ENCODE results near the gene GMPR. TPM values are rescaled to one million over a fixed set of nuclear protein-coding genes. Genes with fewer than 3 reads are reported as not detected.
A peak's percentile ranks its signal among the peaks of the same experiment; 100 is the strongest.

The GMPR gene
- polyA plus RNA-seq, 1 donor (not counting 4 experiments of a cell fraction or from before 2014, with no cell fraction given): 0.50 TPM

- no peak for DNase-seq (ENCODE audit: low read depth, low spot score)
- Histone ChIP-seq H2AFZ (ENCODE audit: control insufficient read depth, low read length) (peak overlapping the region; percentile 42), H3K27me3 (ENCODE audit: control insufficient read depth, extremely low read depth, insufficient read depth, low read length) (peaks cover 3% of the 10 kb centered on the region), H4K20me1 (ENCODE audit: control insufficient read depth, extremely low read depth, insufficient read depth, low read length) (no peaks in the 10 kb centered on the region), H3K9me3 (ENCODE audit: control insufficient read depth, low read depth, low read length) (no peaks in the 10 kb centered on the region), H3K27ac (ENCODE audit: control insufficient read depth, insufficient read depth, low read length) (no peak overlapping the region), H3K4me3 (ENCODE audit: control insufficient read depth in 2 of 3, extremely low read depth in 1 of 3, insufficient read depth in 2 of 3, low read depth in 1 of 3, low read length in 3 of 3) (no peak overlapping the region), H3K36me3 (ENCODE audit: control insufficient read depth in 2 of 2, extremely low read depth in 1 of 2, insufficient read depth in 2 of 2, low read length in 2 of 2) (no peaks in the 10 kb centered on the region), H3K4me1 (ENCODE audit: control insufficient read depth, extremely low read depth, insufficient read depth, low read length) (no peaks in the 10 kb centered on the region), H3K79me2 (ENCODE audit: control insufficient read depth, insufficient read depth, low read length) (no peaks in the 10 kb centered on the region), H3K9ac (ENCODE audit: control insufficient read depth, extremely low read depth, insufficient read depth, low read length) (no peak overlapping the region), H3K4me2 (ENCODE audit: control insufficient read depth, extremely low read depth, insufficient read depth, low read depth, low read length) (peak overlapping the region; percentile 3), H3K9me1 (ENCODE audit: control insufficient read depth, extremely low read depth, insufficient read depth, low read length) (no peaks in the 10 kb centered on the region)
- dilution Hi-C loops (cut with MboI; ENCODE audit: extremely low pct_ligation_motif_present, low sequenced_read_pairs): loop anchor here (25.0 kb wide), 1 partner anchor 509 kb away; no protein-coding TSS in a partner anchor
- FAIRE-seq: no peak
- TF ChIP-seq EZH2 (IDR thresholded peaks at IDR 0.05; ENCODE audit: low read length) (no peak), CTCF (optimal IDR thresholded peaks at IDR 0.05 in 1 of 3, IDR thresholded peaks at IDR 0.05 in 1 of 3, conservative IDR thresholded peaks at IDR 0.05 in 1 of 3; ENCODE audit: extremely low read depth in 1 of 3, insufficient read depth in 2 of 3, low read length in 3 of 3) (no peak)
Measured at GRCh38 chr6:16196260-16196983, 42.0 kb upstream of the GMPR start.

- H4K20me1 ChIP-seq (ENCODE audit: control insufficient read depth, extremely low read depth, insufficient read depth, low read length): no peaks in the 10 kb centered on the region
- H3K27ac ChIP-seq (ENCODE audit: control insufficient read depth, insufficient read depth, low read length): no peak overlapping the region
- TF ChIP-seq EZH2 (IDR thresholded peaks at IDR 0.05; ENCODE audit: low read length): no peak
- TF ChIP-seq CTCF (optimal IDR thresholded peaks at IDR 0.05 in 1 of 3, IDR thresholded peaks at IDR 0.05 in 1 of 3, conservative IDR thresholded peaks at IDR 0.05 in 1 of 3; ENCODE audit: extremely low read depth in 1 of 3, insufficient read depth in 2 of 3, low read length in 3 of 3): no peak
- H3K27me3 ChIP-seq (ENCODE audit: control insufficient read depth, extremely low read depth, insufficient read depth, low read length): peaks cover 3% of the 10 kb centered on the region
- FAIRE-seq: no peak
- no peak overlapping the region for H3K9ac ChIP-seq (ENCODE audit: control insufficient read depth, extremely low read depth, insufficient read depth, low read length)
- no peaks in the 10 kb centered on the region for H3K9me1 ChIP-seq (ENCODE audit: control insufficient read depth, extremely low read depth, insufficient read depth, low read length)
- no peaks in the 10 kb centered on the region for H3K36me3 ChIP-seq (ENCODE audit: control insufficient read depth in 2 of 2, extremely low read depth in 1 of 2, insufficient read depth in 2 of 2, low read length in 2 of 2)
- peak overlapping the region in 1 of 3 experiments; percentile 20 for H3K4me3 ChIP-seq (ENCODE audit: control insufficient read depth in 2 of 3, extremely low read depth in 1 of 3, insufficient read depth in 2 of 3, low read depth in 1 of 3, low read length in 3 of 3)
- dilution Hi-C loops (cut with MboI; ENCODE audit: extremely low pct_ligation_motif_present, low sequenced_read_pairs): loop anchor here (25.0 kb wide), 1 partner anchor 510 kb away; no protein-coding TSS in a partner anchor
- no peaks in the 10 kb centered on the region for H3K9me3 ChIP-seq (ENCODE audit: control insufficient read depth, low read depth, low read length)
- no peaks in the 10 kb centered on the region for H3K79me2 ChIP-seq (ENCODE audit: control insufficient read depth, insufficient read depth, low read length)
- no peaks in the 10 kb centered on the region for H3K4me1 ChIP-seq (ENCODE audit: control insufficient read depth, extremely low read depth, insufficient read depth, low read length)
- DNase-seq (ENCODE audit: low read depth, low spot score): no peak
- H3K4me2 ChIP-seq (ENCODE audit: control insufficient read depth, extremely low read depth, insufficient read depth, low read depth, low read length): peak overlapping the region; percentile 3
- peak overlapping the region; percentile 42 for H2AFZ ChIP-seq (ENCODE audit: control insufficient read depth, low read length)
Measured at GRCh38 chr6:16196984-16197546, 41.3 kb upstream of the GMPR start.

Measured in keratinocyte (primary cell).